ENCODE measurements around the gene PPP1R16B. TPM values are rescaled to one million over a fixed set of nuclear protein-coding genes. Genes with fewer than 3 reads are reported as not detected.

PPP1R16B gene
- total RNA-seq, 2 experiments from 2014 or later = 87.6 to 91.1 TPM

GRCh38 chr20:38881806-38882440 is 76.4 kb downstream of the PPP1R16B start:
- POLR2A ChIA-PET = interaction anchor here (0.7 kb wide), 1 partner anchor 11 kb away, joined by 3 read pairs; no protein-coding TSS in a partner anchor
- Mint-ChIP-seq H3K27me3 (no peaks in the 10 kb centered on the region), H3K36me3 (ENCODE audit: low read depth) (peaks cover 21% of the 10 kb centered on the region), H3K4me1 (ENCODE audit: low read depth) (peaks cover 75% of the 10 kb centered on the region), H3K4me3 (no peak overlapping the region), H3K9me3 (no peaks in the 10 kb centered on the region), H3K27ac (peak overlapping the region; percentile 76)
- CTCF ChIA-PET = no interaction called here
- Histone ChIP-seq H3K27me3 (ENCODE audit: control insufficient read depth in 1 of 2, insufficient read depth in 2 of 2, low read length in 2 of 2) (no peaks in the 10 kb centered on the region), H3K4me1 (ENCODE audit: insufficient read depth, low read length) (peaks cover 42% of the 10 kb centered on the region), H3K36me3 (ENCODE audit: insufficient read depth, low read length) (peaks cover 5% of the 10 kb centered on the region), H3K4me3 (ENCODE audit: low read length) (no peak overlapping the region), H3K9me3 (ENCODE audit: control insufficient read depth in 1 of 2, insufficient read depth in 1 of 2, low read length in 2 of 2) (no peaks in the 10 kb centered on the region), H3K27ac (ENCODE audit: low read depth in 1 of 2, low read length in 2 of 2) (no peak overlapping the region)
- DNase-seq (no peak), ATAC-seq (ENCODE audit: poor library complexity) (no peak)
- intact Hi-C loops (cut with DNase I, micrococcal nuclease) = no loop called here
- TF ChIP-seq CTCF (IDR thresholded peaks at IDR 0.05) = no peak

GRCh38 chr20:38882600-38882999 is 77.1 kb downstream of the PPP1R16B start:
- Histone ChIP-seq H3K9me3 (ENCODE audit: control insufficient read depth in 1 of 2, insufficient read depth in 1 of 2, low read length in 2 of 2) (no peaks in the 10 kb centered on the region), H3K4me3 (ENCODE audit: low read length) (no peak overlapping the region), H3K4me1 (ENCODE audit: insufficient read depth, low read length) (peaks cover 36% of the 10 kb centered on the region), H3K36me3 (ENCODE audit: insufficient read depth, low read length) (peaks cover 9% of the 10 kb centered on the region), H3K27me3 (ENCODE audit: control insufficient read depth in 1 of 2, insufficient read depth in 2 of 2, low read length in 2 of 2) (no peaks in the 10 kb centered on the region), H3K27ac (ENCODE audit: low read depth in 1 of 2, low read length in 2 of 2) (peak overlapping the region in 1 of 2 donors; percentile 12)
- intact Hi-C loops (cut with DNase I, micrococcal nuclease) = no loop called here
- Mint-ChIP-seq H3K27me3 (no peaks in the 10 kb centered on the region), H3K4me1 (ENCODE audit: low read depth) (peaks cover 75% of the 10 kb centered on the region), H3K9me3 (no peaks in the 10 kb centered on the region), H3K27ac (peak overlapping the region; percentile 76), H3K4me3 (peak overlapping the region; percentile 22), H3K36me3 (ENCODE audit: low read depth) (peaks cover 21% of the 10 kb centered on the region)
- POLR2A ChIA-PET = interaction anchor here (1.2 to 1.8 kb wide), 3 partner anchors 10 to 77 kb away, joined by 3 to 7 read pairs (median 3); partner anchors contain the start of gene PPP1R16B
- no peak for TF ChIP-seq CTCF (IDR thresholded peaks at IDR 0.05)
- CTCF ChIA-PET = interaction anchor here (1.7 kb wide), 1 partner anchor 10 kb away, joined by 7 read pairs; no protein-coding TSS in a partner anchor
- DNase-seq = no peak
- no peak for ATAC-seq (ENCODE audit: poor library complexity)

- Mint-ChIP-seq H3K27me3 (no peaks in the 10 kb centered on the region), H3K9me3 (no peaks in the 10 kb centered on the region), H3K36me3 (ENCODE audit: low read depth) (peaks cover 24% of the 10 kb centered on the region), H3K4me1 (ENCODE audit: low read depth) (peaks cover 67% of the 10 kb centered on the region), H3K27ac (peak overlapping the region; percentile 76), H3K4me3 (peak overlapping the region; percentile 22)
- peak in 1 of 14 experiments; percentile 30 for DNase-seq
- H3K36me3 ChIP-seq (ENCODE audit: insufficient read depth, low read length) = peaks cover 9% of the 10 kb centered on the region
- H3K4me3 ChIP-seq (ENCODE audit: low read length) = no peak overlapping the region
- intact Hi-C loops (cut with DNase I, micrococcal nuclease) = no loop called here
- ATAC-seq (ENCODE audit: poor library complexity) = peak; percentile 39
- no peaks in the 10 kb centered on the region for H3K9me3 ChIP-seq (ENCODE audit: control insufficient read depth in 1 of 2, insufficient read depth in 1 of 2, low read length in 2 of 2)
- ChIA-PET CTCF (interaction anchor here (1.7 kb wide), 1 partner anchor 10 kb away, joined by 7 read pairs; no protein-coding TSS in a partner anchor), POLR2A (interaction anchor here (0.7 to 1.8 kb wide), 5 partner anchors 10 to 96 kb away, joined by 3 to 7 read pairs (median 3); partner anchors contain the start of gene PPP1R16B)
- H3K4me1 ChIP-seq (ENCODE audit: insufficient read depth, low read length) = peaks cover 33% of the 10 kb centered on the region
- peak overlapping the region in 1 of 2 donors; percentile 12 for H3K27ac ChIP-seq (ENCODE audit: low read depth in 1 of 2, low read length in 2 of 2)
- H3K27me3 ChIP-seq (ENCODE audit: control insufficient read depth in 1 of 2, insufficient read depth in 2 of 2, low read length in 2 of 2) = no peaks in the 10 kb centered on the region
- TF ChIP-seq CTCF (IDR thresholded peaks at IDR 0.05) = no peak
These were observed 77.8 kb downstream of the PPP1R16B start for GRCh38 chr20:38883081-38883980.

Measured in CD4-positive, alpha-beta T cell (primary cell).